Neuronal stem cell (in vitro differentiated cells): ENCODE data around the gene RPTN.

ENCODE experiments used
- DNase-seq: peaks from one replicate; pipeline ENCODE4 v3.0.0-alpha.2; 2013; ENCODE audit warnings: low spot score
- H2AFZ ChIP-seq: one replicate; pipeline ENCODE4 v1.6.1; 2013; ENCODE audit warnings: mild to moderate bottlenecking, low read length, inconsistent platforms
- H2AK5ac ChIP-seq: 2 replicates; pipeline ENCODE4 v1.6.1; 2013; ENCODE audit warnings: low read depth, mild to moderate bottlenecking, inconsistent platforms, low read length, moderate library complexity, mixed read lengths
- H2BK120ac ChIP-seq: 2 replicates; pipeline ENCODE4 v1.6.1; 2013; ENCODE audit warnings: low read depth, mild to moderate bottlenecking, inconsistent platforms, low read length, moderate library complexity, mixed read lengths
- H2BK12ac ChIP-seq: one replicate; pipeline ENCODE4 v1.6.1; 2013; ENCODE audit warnings: low read length, inconsistent platforms
- H2BK15ac ChIP-seq: 2 replicates; pipeline ENCODE4 v1.6.1; 2013; ENCODE audit warnings: mild to moderate bottlenecking, low read length, inconsistent platforms, mixed read lengths
- H2BK5ac ChIP-seq: one replicate; pipeline ENCODE4 v1.6.1; 2013; ENCODE audit warnings: inconsistent platforms, mild to moderate bottlenecking, low read length, moderate library complexity
- H3K14ac ChIP-seq: one replicate; pipeline ENCODE4 v1.6.1; 2013; ENCODE audit warnings: low read length, inconsistent platforms
- H3K18ac ChIP-seq: 2 replicates; pipeline ENCODE4 v1.6.1; 2013; ENCODE audit warnings: low read length, inconsistent platforms
- H3K23ac ChIP-seq: 2 replicates; pipeline ENCODE4 v1.6.1; 2013; ENCODE audit warnings: low read depth, mild to moderate bottlenecking, mixed read lengths, low read length, inconsistent platforms; ENCODE audit not compliant: poor library complexity
- H3K27ac ChIP-seq: replicated peaks from 3 replicates; pipeline ENCODE4 v1.5.1; 2013; ENCODE audit warnings: low read length, inconsistent platforms
- H3K27me3 ChIP-seq, 3 experiments: 2 replicates each; pipeline ENCODE4 v1.6.1; 2013; ENCODE audit warnings: low read length in 3 of 3, mild to moderate bottlenecking in 2 of 3, inconsistent platforms in 1 of 3, low read depth in 1 of 3, mixed read lengths in 1 of 3, moderate library complexity in 1 of 3; ENCODE audit not compliant: control insufficient read depth in 3 of 3, insufficient read depth in 3 of 3
- H3K36me3 ChIP-seq, 2 donors: replicated peaks in 1 of 2; 2 replicates each; pipeline ENCODE4 v1.6.1; 2013; ENCODE audit warnings: low read length in 2 of 2; ENCODE audit not compliant: control insufficient read depth in 2 of 2, insufficient read depth in 2 of 2
- H3K4ac ChIP-seq: 2 replicates; pipeline ENCODE4 v1.6.1; 2013; ENCODE audit warnings: inconsistent platforms, mild to moderate bottlenecking, low read length, moderate library complexity
- H3K4me1 ChIP-seq, 2 donors: 1 replicate in 1 of 2; 2 replicates in 1 of 2; pipeline ENCODE4 v1.6.1; 2013; ENCODE audit warnings: low read length in 2 of 2, low read depth in 1 of 2; ENCODE audit not compliant: control insufficient read depth in 2 of 2, insufficient read depth in 1 of 2
- H3K4me2 ChIP-seq: one replicate; pipeline ENCODE4 v1.6.1; 2013; ENCODE audit warnings: mild to moderate bottlenecking, low read length, inconsistent platforms; ENCODE audit not compliant: insufficient read depth, poor library complexity, severe bottlenecking
- H3K4me3 ChIP-seq, 2 donors: 2 replicates each; pipeline ENCODE4 v1.5.1; 2013; ENCODE audit warnings: low read length in 2 of 2, mild to moderate bottlenecking in 2 of 2, inconsistent platforms in 1 of 2, moderate library complexity in 1 of 2
- H3K79me1 ChIP-seq: one replicate; pipeline ENCODE4 v1.6.1; 2013; ENCODE audit warnings: low read depth, mild to moderate bottlenecking, inconsistent platforms, low read length, moderate library complexity
- H3K9ac ChIP-seq: one replicate; pipeline ENCODE4 v1.6.1; 2013; ENCODE audit warnings: mild to moderate bottlenecking, low read depth, low read length, inconsistent platforms; ENCODE audit not compliant: poor library complexity
- H3K9me3 ChIP-seq, 2 donors: replicated peaks in 1 of 2; 2 replicates each; pipeline versions ENCODE3 to v1.6.1; 2013; ENCODE audit warnings: low read length in 2 of 2, mild to moderate bottlenecking in 2 of 2, inconsistent platforms in 1 of 2, low read depth in 1 of 2, mixed read lengths in 1 of 2, moderate library complexity in 1 of 2; ENCODE audit not compliant: control insufficient read depth in 2 of 2, insufficient read depth in 1 of 2
- H4K8ac ChIP-seq: one replicate; pipeline ENCODE4 v1.6.1; 2013; ENCODE audit warnings: low read depth, mild to moderate bottlenecking, inconsistent platforms, low read length, moderate library complexity
- H4K91ac ChIP-seq: one replicate; pipeline ENCODE4 v1.6.1; 2013; ENCODE audit warnings: low read length, low read depth, mild to moderate bottlenecking, inconsistent platforms; ENCODE audit not compliant: poor library complexity
- WGBS, 2 donors: extraction: QIAGEN DNeasy Blood & Tissue Kit; methylation state at CpG; one replicate each; pipeline ENCODE4 v1.1.7; 2013; ENCODE audit warnings: missing lambda C conversion rate in 2 of 2, mixed read lengths in 1 of 2; ENCODE audit not compliant: insufficient read length in 2 of 2, insufficient replicate concordance in 1 of 2; ENCODE audit errors: extremely low coverage in 2 of 2; 5-methylcytosine and 5-hydroxymethylcytosine counted together

Gene RPTN

GRCh38 chr1:152179566-152179965 lies 20.5 kb upstream of the RPTN start:
- H3K79me1 ChIP-seq: no peaks in the 10 kb centered on the region
- H2AFZ ChIP-seq: no peak overlapping the region
- H3K27ac ChIP-seq: no peak overlapping the region
- no peak overlapping the region for H2BK5ac ChIP-seq
- H3K4me3 ChIP-seq: no peak overlapping the region
- H2AK5ac ChIP-seq: no peak overlapping the region
- H3K36me3 ChIP-seq: no peaks in the 10 kb centered on the region
- H3K4me1 ChIP-seq: no peaks in the 10 kb centered on the region
- no peak for DNase-seq
- no peak overlapping the region for H4K91ac ChIP-seq
- H2BK12ac ChIP-seq: no peak overlapping the region
- no peak overlapping the region for H2BK15ac ChIP-seq
- WGBS, 2 donors: no CpG with 5 or more reads among the region's 1 CpG
- no peak overlapping the region for H4K8ac ChIP-seq
- no peak overlapping the region for H3K4me2 ChIP-seq
- no peak overlapping the region for H3K9ac ChIP-seq
- no peak overlapping the region for H3K4ac ChIP-seq
- H2BK120ac ChIP-seq: no peak overlapping the region
- no peaks in the 10 kb centered on the region for H3K27me3 ChIP-seq
- H3K9me3 ChIP-seq: peaks cover 0 to 3% of the 10 kb centered on the region in 2 donors
- no peak overlapping the region for H3K18ac ChIP-seq
- H3K14ac ChIP-seq: no peak overlapping the region
- H3K23ac ChIP-seq: no peak overlapping the region

GRCh38 chr1:152170287-152170905 lies 11.4 kb upstream of the RPTN start:
- Histone ChIP-seq H2BK15ac (no peak overlapping the region), H3K14ac (no peak overlapping the region), H3K23ac (no peak overlapping the region), H4K8ac (no peak overlapping the region), H3K4me1 (peaks cover 0 to 2% of the 10 kb centered on the region in 2 donors), H3K27me3 (no peaks in the 10 kb centered on the region), H3K18ac (no peak overlapping the region), H2BK120ac (no peak overlapping the region), H2BK12ac (no peak overlapping the region), H3K4me2 (no peak overlapping the region), H3K9ac (no peak overlapping the region), H2AK5ac (no peak overlapping the region), H2AFZ (no peak overlapping the region), H3K4ac (no peak overlapping the region), H4K91ac (no peak overlapping the region), H3K4me3 (no peak overlapping the region), H3K27ac (no peak overlapping the region), H3K36me3 (no peaks in the 10 kb centered on the region), H3K9me3 (peaks cover 0 to 10% of the 10 kb centered on the region in 2 donors), H3K79me1 (no peaks in the 10 kb centered on the region), H2BK5ac (no peak overlapping the region)
- WGBS, 2 donors: no CpG with 5 or more reads among the region's 5 CpGs
- DNase-seq: no peak

- Histone ChIP-seq H2BK12ac (no peak overlapping the region), H2BK5ac (no peak overlapping the region), H4K91ac (no peak overlapping the region), H3K14ac (no peak overlapping the region), H3K23ac (no peak overlapping the region), H3K4me2 (no peak overlapping the region), H2BK120ac (no peak overlapping the region), H3K27me3 (no peaks in the 10 kb centered on the region), H2BK15ac (no peak overlapping the region), H3K18ac (no peak overlapping the region), H3K79me1 (no peaks in the 10 kb centered on the region), H3K4me3 (no peak overlapping the region), H3K9me3 (peaks cover 0 to 10% of the 10 kb centered on the region in 2 donors), H2AK5ac (no peak overlapping the region), H2AFZ (no peak overlapping the region), H3K4ac (no peak overlapping the region), H3K27ac (no peak overlapping the region), H3K4me1 (peaks cover 0 to 2% of the 10 kb centered on the region in 2 donors), H3K9ac (no peak overlapping the region), H3K36me3 (no peaks in the 10 kb centered on the region), H4K8ac (no peak overlapping the region)
- DNase-seq: no peak
- WGBS, 2 donors: 100% methylated on average over 1 of the region's 4 CpGs; no CpG with 5 or more reads in 1 of the 2 donors
Observed at GRCh38 chr1:152169366-152170025, 10.5 kb upstream of the RPTN start.

- Histone ChIP-seq H3K27ac (no peak overlapping the region), H3K79me1 (no peaks in the 10 kb centered on the region), H3K23ac (no peak overlapping the region), H3K27me3 (no peaks in the 10 kb centered on the region), H3K4me2 (no peak overlapping the region), H2AFZ (no peak overlapping the region), H2BK12ac (no peak overlapping the region), H4K91ac (no peak overlapping the region), H3K4ac (no peak overlapping the region), H3K4me3 (no peak overlapping the region), H2BK120ac (no peak overlapping the region), H3K18ac (no peak overlapping the region), H2BK5ac (no peak overlapping the region), H2BK15ac (no peak overlapping the region), H3K36me3 (no peaks in the 10 kb centered on the region), H4K8ac (no peak overlapping the region), H3K14ac (no peak overlapping the region), H3K4me1 (peaks cover 0 to 2% of the 10 kb centered on the region in 2 donors), H2AK5ac (no peak overlapping the region), H3K9me3 (peaks cover 0 to 10% of the 10 kb centered on the region in 2 donors), H3K9ac (no peak overlapping the region)
- no CpG with 5 or more reads among the region's 1 CpG for WGBS, 2 donors
- DNase-seq: no peak
Observed at GRCh38 chr1:152168535-152168868, 9.5 kb upstream of the RPTN start.
